GM11168 (cell line): ENCODE measurements around the gene ITCH.
"Not testable (repeated sequence)": the region's sequence is repeated elsewhere in the genome, so short reads cannot be mapped to it uniquely, and the experiment has no call there.

Experiments
- in situ Hi-C: fragments of 300-500 bp; cut with MboI; formaldehyde crosslinking; loops from one replicate; pipeline ENCODE4 v1.12.0; 2022; ENCODE audit warnings: low sequenced_read_pairs; ENCODE audit not compliant: unreplicated experiment

ITCH gene

DNA sequence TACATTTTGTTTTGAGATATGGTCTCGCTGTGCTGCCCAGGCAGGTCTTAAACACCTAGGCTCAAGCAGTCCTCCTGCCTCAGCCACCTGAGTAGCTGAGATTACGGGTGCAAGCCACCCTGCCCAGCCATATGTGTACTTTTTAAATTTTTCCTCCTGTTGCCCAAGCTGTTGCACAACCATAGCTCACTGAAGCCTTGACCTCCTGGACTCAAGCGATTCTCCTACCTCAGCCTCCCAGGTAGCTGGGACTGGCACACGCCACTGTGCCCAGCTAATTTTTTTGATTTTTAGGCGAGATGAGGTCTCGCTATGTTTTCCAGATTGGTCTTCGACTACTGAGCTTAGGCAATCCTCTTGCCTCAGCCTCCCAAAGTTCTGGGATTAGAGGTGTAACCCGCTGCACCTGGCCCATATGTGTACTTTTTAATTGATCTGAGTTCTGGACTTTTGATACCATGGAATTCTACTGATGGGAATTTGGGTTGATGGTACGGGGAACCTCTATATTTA is 44.9 kb downstream of the ITCH start:
- in situ Hi-C loops: no loop called here

DNA sequence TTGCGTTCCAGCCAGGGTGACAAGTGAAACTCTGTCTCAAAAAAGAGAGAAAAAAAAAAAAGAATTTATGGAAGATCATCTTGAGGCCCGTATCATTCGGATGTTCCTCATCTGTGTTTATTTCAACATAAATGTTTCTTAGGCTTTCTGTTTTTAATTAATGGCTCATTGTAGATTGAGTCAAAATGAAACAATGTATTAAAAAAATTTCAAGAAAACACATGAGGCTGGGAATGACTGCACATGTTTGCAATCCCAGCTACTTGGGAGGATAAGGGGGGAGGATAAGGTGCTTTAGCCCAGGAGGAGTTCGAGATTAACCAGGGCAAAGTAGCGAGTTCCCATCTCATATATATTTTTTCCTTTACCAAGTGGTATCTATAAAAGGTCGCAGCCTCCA is 47.3 kb downstream of the ITCH start:
- in situ Hi-C loops: no loop called here

DNA sequence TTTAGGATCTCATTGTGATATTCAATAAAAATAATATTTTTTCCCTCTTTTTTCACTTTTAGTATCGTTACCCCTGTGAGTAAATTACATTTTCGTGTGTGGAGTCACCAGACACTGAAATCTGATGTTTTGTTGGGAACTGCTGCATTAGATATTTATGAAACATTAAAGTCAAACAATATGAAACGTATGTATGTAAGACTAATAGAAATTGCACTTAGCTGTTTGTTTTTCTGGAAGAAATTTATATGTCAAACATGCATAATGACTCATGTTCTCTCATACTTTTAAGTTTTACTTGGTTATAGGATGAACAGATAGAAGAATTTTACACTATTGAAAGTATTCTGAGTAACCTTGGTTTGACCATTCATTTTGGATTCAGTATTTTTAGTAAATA is 49.4 kb downstream of the ITCH start:
- in situ Hi-C loops: no loop called here

DNA sequence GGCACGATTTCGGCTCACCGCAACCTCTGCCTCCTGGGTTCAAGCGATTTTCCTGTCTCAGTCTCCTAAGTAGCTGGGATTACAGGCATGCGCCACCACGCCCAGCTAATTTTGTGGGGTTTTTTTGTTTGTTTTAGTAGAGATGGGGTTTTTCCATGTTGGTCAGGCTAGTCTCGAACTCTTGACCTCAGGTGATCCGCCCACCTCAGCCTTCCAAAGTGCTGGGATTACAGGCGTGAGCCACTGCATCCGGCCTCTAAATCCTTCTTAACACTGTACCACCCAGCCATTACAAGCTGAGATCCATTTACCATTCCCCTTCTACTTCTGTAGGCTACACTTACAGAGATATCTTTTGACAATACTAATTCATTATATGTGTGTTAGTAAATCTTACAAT is 51.5 kb downstream of the ITCH start:
- in situ Hi-C loops: not testable (repeated sequence)

DNA sequence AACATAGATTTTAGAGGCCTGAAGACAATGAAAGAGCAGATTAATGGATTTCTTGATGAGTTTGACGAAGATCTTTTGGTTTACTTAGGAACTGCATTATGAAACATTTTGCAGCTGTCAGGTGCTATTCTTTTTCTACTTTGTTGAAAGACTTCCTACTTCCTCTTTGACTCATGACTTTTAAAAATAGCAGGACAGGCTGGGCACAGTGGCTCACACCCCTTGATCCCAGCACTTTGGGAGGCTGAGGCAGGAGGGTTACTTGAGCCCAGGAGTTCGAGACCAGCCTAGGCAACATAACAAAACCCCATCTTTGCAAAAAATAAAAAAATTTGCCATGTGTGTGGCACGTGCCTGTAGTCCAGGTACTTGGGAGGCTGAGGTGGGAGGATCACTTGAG is 52.0 kb downstream of the ITCH start:
- in situ Hi-C loops: no loop called here

DNA sequence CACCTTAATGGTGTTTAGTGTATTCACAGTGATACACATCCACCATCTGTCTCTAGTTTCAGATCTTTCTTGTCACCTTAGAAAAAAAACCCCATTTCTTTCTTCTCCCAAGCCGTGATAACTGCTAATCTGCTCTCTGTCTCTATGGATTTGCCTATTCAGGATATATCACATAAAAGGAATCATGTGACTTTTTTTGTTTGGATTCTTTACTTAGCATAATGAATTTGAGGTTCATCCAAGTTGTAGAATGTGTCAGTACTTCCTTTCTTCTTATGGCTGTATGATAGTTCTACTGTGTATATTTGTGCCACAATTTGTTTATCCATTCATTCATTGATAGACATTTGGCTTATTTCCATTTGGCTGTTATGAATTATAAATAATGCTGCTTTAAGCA is 57.1 kb downstream of the ITCH start:
- in situ Hi-C loops: no loop called here

DNA sequence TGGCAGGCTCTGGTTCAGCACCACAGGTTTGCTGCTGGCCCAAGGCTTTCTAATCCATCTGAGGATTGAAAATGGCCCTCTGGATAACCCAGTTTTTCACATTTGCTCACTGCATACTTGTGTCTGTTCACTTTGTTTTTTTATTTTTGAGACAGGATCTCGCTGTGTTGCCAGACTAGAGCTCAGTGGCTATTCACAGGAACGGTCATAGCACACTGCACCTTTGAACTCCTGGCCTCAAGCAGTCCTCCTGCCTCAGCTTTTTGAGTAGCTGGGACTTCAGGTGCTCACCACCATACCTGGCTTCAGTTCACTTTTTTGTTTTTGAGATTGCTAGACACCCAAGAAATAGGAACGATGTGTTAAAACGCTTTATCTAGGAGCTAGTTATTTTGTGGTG is 57.9 kb downstream of the ITCH start:
- in situ Hi-C loops: no loop called here

DNA sequence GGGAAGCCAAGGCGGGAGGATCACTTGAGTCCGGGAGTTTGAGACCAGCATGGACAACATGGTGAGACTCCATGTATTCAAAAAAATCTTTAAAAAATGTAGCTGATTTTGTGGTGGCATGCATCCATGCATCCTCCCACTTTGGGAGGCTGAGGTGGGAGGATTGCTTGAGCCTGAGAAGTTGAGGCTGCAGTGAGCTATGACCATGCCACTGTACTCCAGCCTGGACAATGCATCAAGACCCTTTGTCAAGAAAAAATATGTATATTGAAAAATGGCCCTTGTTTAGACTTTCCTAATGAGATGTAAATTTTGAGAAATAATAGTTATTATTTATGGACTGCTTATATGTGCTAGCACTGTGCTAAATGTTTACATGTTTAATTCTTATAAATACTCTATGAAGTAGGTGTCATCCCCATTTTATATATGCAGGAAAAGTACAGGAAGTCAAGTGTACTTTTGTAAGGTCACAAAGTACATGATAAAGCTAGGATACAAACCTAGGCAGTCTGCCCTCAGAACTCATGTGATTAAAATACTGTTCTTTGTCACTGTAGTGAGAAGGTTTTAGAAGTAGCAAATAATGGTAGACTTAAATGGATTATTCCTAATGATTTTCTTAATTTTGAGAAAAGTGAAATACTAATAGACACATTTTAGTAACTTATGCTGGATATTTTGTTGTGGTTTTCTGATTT is 58.8 kb downstream of the ITCH start:
- in situ Hi-C loops: no loop called here

DNA sequence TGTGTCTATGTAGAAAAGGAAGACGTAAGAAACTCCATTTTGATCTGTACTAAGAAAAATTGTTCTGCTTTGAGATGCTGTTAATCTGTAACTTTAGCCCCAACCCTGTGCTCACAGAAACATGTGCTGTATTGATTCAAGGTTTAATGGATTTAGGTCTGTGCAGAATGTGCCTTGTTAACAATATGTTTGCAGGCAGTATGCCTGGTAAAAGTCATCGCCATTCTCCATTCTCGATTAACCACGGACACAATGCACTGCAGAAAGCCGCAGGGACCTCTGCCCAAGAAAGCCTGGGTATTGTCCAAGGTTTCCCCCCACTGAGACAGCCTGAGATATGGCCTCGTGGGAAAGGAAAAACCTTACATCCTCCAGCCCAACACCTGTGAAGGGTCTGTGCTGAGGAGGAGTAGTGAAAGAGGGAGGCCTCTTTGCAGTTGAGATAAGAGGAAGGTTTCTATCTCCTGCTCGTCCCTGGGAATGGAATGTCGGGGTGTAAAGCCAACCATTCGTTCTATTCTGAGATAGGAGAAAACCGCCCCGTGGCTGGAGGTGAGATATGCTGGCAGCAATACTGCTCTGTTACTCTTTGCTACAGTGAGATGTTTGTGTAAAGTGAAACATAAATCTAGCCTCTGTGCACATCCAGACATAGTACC is 62.1 kb downstream of the ITCH start:
- in situ Hi-C loops: not testable (repeated sequence)

DNA sequence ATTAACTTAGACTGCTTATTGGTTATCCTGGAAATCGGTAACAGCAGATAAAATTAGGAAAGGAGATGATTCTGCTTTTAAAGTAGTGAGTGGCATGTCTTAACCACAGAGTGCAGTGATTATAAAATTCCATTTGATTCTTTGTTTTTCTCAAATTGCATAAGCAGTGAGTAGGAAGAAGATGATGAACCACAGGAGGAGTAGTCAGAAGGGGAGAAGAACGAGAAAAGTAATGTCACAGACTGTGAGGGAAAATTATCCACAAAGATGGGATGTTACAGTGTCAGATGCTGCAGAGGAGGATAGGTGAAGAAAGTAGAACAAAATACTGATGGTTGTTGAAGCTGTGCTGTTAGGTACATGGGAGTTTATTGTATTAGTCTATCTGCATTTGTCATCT is 63.0 kb downstream of the ITCH start:
- in situ Hi-C loops: no loop called here

DNA sequence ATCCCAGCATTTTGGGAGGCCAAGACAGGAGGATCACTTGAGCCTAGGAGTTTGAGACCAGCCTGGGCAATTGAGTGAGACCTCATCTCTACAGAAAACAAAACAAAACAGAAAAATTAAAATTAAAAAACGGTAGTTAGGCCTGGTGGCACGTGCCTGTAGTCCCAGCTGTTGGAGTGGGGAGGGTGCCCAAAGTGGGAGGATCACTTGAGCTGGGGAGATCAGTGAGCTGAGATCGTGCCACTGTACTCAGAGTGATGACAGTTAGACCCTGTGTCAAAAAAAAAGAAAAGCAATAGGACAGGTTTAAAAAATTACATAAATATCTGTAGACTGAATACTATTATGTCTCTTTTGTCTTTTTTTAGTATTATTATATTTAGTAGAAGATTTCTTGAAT is 64.3 kb downstream of the ITCH start:
- in situ Hi-C loops: no loop called here

DNA sequence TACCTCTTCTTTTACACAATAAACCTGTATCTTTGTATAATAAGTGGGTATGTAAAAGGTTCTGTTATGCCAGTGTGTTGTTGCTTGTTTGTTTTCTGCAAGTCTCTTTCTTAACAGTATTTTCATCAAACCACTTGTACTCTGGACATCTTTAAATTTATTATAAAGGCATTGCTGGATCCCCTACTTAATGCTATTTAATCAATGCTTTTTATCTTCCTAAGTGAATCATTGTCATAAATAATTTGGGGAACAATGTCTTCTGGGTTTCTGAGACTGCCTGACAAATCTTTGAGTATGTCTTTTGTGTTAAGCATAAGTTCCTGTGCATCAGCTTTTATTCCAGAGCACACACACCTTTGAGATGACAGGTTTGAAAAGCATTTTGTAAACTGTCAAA is 64.7 kb downstream of the ITCH start:
- in situ Hi-C loops: no loop called here

DNA sequence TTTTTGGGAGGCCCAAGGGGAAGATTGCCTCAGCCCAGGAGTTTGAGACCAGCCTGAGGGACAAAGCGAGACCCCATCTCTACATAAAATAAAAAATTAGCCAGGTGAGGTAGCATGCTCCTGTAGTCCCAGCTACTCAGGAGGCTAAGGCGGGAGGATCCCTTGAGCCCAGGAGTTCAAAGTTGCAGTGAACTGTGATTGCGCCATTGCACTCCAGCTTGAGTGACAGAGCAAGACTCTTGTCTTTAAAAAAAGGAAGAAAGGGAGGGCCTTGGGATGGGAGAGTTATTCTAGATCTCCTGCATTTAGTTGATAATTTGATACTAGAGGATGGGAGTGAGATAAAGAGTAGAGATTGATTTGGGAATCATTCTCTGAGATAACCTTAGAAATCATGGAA is 68.1 kb downstream of the ITCH start:
- in situ Hi-C loops: no loop called here

DNA sequence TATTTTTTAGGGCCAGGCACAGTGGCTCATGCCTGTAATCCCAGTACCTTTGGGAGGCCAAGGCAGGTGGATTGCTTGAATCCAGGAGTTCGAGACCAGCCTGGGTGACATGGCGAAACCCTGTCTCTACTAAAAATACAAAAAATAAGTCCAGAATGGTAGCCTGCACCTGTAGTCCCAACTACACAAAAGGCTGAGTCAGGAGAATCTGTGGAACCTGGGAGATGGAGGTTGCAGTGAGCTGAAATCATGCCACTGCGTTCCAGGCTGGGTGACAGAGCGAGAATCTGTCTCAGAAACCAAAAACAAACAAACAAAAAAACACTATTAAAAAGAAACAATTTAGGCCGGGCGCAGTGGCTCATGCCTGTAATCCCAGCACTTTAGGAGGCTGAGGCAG is 69.6 kb downstream of the ITCH start:
- in situ Hi-C loops: not testable (repeated sequence)

DNA sequence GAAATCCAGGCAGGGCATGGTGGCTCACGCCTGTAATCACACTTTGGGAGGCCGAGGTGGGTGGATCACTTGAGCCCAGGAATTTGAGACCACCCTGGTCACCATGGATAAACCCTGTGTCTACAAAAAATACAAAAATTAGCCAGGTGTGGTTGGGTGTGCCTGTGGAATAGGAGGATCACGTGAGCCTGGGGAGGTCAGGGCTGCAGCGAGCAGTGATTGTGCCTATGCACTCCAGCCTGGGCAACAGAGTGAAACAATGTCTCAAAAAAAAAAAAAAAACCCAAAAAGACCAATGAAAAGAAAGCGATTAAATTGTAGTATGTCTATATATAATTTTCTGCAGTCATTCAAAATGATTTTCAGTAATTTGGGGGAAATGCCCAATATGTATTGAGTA is 70.3 kb downstream of the ITCH start:
- in situ Hi-C loops: no loop called here

DNA sequence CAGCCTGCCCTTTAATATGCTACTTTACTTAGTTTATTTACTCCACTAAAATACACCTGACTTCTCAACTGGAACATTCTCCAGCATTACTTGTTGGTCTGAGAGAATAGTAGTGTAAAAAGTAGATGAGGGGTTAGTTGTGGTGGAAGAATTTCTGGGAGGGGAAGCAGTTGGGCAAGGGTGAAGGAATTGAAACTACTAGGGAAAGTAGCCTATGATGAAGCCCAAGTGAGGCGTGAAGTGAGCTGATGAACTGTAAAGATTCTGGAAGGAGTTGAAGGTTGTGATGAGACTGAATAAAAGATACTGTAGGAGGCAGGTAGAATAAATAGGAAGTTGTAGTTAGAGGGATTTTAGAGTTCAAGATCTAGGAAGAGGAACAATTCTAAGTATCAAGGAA is 72.5 kb downstream of the ITCH start:
- in situ Hi-C loops: no loop called here

DNA sequence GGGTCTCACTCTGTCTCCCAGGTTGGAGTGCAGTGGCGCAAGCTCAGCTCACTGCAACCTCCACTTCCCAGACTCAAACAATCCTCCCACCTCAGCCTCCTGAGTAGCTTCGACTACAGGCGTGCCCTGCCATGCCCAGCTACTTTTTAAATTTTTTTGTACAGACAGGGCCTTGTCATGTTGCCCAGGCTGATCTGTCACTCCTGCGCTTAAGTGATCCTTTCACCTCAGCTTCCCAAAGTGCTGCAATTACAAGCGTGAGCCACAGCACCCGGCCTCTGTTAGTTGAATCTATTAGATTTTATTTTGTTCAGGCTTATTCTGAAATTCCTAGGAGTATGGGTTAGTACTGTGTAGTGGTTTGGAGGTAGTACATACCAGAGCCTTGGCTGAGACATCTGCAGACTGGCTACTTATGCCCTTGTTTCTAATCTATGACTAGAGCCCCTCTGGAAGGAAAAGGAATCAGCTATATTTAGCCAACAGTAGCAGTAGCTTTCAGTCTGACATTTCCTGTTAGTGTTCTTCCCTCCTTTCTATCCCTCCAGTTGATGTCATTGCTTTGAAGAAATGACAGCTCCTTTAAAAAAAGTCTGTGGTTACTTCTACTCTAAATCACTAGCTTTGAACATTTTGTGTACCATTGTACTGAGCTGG is 74.4 kb downstream of the ITCH start:
- in situ Hi-C loops: no loop called here

DNA sequence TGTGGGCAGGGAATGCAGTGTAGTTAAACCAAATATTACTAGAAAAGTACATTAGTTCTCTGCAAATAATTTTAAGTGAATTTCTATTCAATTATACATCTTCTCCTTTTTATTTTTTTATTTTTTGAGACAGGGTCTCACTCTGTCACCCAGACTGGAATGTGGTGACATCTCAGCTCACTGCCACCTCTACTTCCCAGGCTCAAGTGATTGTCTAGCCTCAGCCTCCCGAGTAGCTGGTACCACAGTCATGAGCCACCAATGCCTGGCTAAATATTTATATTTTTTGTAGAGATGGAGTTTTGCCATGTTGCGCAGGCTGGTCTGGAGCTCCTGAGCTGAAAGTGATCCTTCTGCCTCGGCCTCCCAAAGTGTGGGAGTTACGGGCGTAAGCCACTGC is 76.1 kb downstream of the ITCH start:
- in situ Hi-C loops: no loop called here

DNA sequence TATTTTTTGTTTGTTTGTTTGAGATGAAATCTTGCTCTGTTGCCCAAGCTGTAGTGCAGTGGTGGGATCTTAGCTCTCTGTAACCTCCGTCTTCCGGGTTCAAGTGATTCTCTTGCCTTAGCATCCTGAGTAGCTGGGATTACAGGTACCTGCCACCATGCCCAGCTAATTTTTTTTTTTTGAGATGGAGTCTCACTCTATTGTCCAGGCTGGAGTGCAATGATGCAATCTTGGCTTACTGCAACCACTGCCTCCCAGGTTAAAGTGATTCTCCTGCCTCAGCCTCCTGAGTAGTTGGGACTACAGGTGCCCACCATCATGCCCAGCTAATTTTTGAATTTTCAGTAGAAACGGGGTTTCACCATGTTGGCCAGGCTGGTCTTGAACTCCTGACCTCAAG is 78.3 kb downstream of the ITCH start:
- in situ Hi-C loops: not testable (repeated sequence)

DNA sequence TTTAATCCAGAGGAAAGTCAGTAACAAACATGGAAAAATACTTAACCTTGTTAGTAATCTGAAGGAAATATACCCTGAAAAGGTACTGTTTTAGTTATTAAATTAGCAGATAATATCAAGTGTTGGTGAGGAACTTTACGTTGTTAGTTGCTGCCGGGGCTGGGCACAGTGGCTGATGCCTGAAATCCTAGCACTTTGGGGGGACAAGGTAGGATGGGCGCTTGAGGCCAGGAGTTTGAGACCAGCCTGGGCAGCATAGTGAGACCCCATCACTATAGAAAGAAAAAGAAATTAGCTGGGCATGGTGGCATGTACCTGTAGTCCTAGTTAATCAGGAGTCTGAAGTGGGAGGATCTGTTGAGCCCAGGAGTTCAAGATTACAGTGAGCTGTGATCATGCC is 80.5 kb downstream of the ITCH start:
- in situ Hi-C loops: no loop called here

DNA sequence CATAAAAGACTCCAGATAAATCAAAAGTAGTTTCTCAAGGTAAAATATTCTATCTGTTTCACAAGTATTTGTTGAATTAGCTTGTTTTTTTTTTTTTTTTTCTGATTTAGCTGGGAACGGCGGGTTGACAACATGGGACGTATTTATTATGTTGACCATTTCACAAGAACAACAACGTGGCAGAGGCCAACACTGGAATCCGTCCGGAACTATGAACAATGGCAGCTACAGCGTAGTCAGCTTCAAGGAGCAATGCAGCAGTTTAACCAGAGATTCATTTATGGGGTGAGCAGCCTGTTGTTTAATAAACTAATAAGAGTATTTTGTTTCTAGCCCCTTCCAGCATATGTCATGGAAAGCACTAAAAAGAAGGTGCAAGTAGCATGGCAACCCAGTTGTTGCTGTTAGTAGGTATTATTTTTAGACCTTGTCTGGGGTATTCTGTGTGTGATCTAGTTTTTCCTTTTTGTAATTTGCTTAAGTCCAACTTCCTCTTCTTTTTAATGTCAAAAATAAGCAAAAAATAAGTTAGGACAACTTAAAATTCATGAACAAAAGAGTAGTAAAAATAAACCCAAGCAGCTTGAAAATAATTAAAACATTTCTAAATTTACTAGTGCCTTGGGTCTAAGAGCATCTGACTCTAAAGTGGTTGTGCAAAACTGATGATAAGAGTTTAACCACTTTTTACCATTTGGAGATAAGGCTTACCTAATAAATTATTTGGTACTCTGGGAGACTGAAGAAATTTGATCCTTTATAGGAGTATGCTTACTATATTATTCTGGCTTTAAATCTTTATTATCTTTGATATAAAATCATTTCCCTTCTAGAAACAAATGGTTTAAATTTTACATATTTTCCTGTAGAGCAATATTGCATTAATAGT is 82.3 kb downstream of the ITCH start:
- in situ Hi-C loops: no loop called here
